CD4-positive, alpha-beta T cell treated with Interleukin-21 for 1 hour (primary cell): Measurements from ENCODE around the gene ACAP2.
"Not testable (repeated sequence)": the region's sequence is repeated elsewhere in the genome, so short reads cannot be mapped to it uniquely, and the experiment has no call there.

Experiments used
- DNase-seq: peaks from one replicate; pipeline ENCODE4 v3.0.0-alpha.2; 2020

ACAP2 gene

GRCh38 chr3:195241592-195242355 lies 201.0 kb downstream of the ACAP2 start:
- no peak for DNase-seq

DNA sequence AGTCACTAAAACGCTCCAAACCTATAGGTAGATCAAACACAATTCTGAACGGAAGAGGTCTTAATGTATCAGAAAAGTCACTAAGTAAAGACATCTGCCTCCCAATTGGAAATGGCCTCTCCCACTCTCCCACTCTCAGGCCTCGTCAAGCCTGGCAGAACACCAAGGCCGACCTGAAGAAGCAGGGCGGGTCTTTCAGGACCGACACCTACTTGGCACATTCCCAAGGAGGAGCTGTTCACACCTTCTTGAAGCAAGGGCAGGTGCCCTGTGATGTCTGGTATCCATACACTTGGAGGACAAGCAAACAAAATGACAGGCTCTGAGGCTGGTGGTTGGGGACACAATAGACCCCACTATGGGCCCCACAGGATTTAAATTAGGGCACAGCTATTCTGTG lies 201.9 kb downstream of the ACAP2 start:
- DNase-seq, result no peak

- DNase-seq, result no peak
These were observed 202.6 kb downstream of the ACAP2 start for GRCh38 chr3:195240171-195240701.

GRCh38 chr3:195239121-195239520 lies 203.7 kb downstream of the ACAP2 start:
- no peak for DNase-seq

- DNase-seq, result no peak
These were observed 204.2 kb downstream of the ACAP2 start for GRCh38 chr3:195238586-195239118.

DNA sequence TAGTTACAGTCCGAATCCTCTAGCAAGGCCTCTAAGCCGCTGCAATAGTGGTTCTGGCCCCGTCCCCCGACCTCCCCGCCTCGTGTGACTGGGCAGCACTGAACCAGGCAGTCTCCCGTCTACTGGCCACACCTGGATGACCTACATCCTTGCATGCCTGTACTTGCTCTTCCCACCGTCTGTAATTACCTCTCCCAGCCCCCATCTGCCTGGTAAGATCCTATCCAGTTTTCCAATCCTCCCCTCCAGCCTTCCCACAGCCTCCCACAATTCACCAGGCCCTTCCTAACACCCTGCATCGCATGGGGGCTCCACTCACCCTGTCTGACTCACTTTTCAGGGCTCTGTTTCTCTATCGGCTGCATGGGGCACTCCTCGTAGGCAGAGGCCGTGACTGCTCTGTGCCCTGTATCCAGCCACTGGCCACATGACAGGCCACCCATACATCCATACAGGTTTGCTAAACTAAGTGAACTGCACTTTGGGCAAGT lies 204.7 kb downstream of the ACAP2 start:
- no peak for DNase-seq

- no peak for DNase-seq
These were observed 205.8 kb downstream of the ACAP2 start for GRCh38 chr3:195236801-195237570.

DNA sequence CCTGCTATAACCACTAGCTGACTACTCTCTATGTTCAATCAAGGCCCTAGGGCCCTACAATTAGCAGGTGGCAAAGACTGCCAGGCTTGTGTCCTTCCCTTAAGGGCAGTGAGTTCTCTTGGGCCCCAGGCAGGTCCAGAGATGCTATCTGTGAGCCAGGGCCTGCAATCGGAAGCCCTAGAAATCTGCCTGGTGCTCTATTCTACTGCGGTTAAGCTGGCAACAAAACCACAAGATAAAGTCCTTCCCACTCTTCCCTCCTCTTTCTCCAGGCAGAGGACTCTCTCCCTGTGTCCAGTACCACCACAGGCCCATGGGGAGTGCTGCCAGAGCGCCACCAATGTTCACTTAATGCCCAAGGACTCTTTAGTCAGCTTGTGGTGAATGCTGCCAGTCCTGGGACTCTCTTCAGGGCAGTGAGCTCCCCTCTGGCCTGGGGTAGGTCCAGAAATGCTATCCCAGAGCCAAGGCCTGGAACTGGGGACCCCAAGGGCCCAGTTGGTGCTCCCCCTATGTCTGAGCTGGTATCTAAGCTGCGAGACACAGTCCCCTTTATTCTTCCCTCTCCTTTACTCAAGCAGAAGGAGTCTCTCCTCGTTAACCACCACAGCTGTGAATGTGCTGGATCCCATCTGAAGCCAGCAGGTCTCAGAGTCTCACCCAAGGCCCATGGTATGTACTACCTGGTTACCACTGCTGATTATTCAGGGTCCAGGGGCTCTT lies 206.6 kb downstream of the ACAP2 start:
- DNase-seq, result no peak

DNA sequence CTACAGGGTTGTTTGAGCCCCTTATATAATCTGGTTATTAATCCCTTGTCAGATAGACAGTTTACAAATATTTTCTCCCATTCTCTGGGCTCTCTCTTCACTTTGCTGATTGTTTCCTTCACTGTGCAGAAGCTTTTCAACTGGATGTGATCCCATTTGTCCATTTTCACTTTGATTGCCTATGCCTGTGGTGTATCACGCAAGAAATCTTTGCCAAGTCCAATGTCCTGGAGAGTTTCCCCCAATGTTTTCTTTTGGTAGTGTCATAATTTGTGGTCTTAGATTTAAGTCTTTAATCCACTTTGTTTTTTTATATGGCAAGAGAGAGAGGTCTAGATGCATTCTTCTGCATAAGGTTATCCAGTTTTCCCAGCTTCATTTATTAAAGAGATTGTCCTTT lies 212.6 kb downstream of the ACAP2 start:
- DNase-seq, result no peak

- not testable (repeated sequence) for DNase-seq
These were observed 213.9 kb downstream of the ACAP2 start for GRCh38 chr3:195228886-195229285.

DNA sequence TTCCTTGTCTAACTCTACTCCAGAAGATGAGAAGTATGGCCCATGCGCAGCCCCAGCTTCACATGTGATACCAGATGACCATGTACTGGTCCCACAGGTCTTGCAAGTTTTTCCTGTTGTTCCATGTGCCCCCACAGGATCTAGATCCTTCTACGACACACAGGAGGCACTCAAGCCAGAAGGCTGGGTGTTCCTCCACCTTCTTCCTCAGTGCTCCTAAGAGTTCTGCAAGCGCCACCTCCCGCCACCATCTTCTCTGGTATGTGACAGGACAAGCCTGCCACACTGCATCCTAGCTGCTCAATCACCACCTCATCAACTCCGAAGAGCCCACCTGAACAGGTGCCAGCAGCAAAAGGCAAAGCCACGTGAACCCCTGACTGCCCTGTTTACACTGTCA lies 214.9 kb downstream of the ACAP2 start:
- no peak for DNase-seq

- no peak for DNase-seq
These were observed 215.8 kb downstream of the ACAP2 start for GRCh38 chr3:195226900-195227447.

DNA sequence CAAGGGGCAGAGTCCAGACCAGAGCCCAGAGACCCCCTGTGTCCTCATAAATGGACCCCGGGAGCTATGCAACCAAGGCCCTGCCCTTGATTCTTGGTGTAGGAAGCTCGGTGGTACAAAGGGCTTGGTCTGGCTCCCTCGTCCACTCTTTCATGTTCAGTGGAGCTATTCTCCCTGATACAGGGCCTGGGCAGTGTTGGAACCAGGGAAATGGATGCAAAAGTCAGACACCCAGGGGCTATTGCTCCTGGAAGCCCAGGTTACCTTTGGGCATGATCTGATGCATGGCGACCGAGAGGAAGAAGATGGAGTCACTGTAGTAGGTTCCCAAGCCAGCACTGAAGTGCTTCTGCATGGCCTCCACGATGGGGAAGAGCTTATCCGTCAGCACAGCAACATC lies 216.4 kb downstream of the ACAP2 start:
- no peak for DNase-seq

DNA sequence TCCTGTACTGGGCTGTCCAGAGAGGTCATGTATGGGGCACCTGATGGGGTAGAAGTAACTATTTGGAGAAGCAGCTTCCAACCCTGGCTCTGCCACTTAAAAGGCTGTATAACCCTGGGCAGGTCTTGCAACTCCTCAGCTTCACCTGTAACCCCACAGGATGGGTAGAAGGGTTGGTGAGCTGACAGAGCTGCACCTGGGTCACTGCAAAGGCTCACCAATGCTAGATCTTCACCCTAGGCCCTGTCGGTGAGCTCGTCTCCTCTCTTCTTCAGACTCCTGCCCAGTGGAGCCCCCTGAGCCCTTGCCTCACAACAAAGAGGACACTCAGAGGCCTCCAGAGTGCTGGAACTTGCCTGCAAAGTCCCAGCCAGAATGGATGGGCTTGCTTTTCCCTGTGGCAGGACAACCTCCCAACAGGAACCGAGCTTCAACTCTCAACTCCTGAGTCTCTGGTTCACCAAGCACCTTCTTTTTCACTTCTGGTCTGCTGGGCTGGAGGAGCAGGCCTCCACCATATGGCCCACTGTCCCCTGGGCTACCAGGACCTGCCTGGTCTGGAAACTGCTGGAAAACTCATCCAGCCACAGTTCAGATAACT lies 217.7 kb downstream of the ACAP2 start:
- DNase-seq, result no peak
